ENCODE measurements around the gene CACNA1E.

CACNA1E gene

DNA sequence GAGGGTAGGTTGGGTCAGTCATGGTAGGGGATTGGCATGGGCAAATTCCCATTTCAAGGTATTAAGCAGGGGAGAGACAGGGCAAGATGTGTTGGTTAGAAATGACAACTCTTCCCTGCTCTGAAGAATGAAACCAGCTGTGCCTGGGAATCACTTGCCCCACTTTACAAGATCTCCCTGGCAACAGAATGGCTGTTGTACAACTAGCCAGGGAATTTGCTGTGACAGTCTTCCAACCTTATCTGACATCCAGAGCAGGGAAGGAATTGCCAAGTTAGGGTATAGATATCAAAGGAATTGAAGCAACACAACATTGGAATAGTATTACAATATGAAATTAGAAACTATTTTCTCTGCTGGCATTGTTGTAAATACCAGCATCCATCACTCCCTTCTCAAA, 154.7 kb downstream of the CACNA1E start:
- no peak for DNase-seq (ENCODE audit: low read depth)
- no peak overlapping the region for H3K4me3 ChIP-seq (ENCODE audit: low read length)
- TF ChIP-seq, protein P1, sequence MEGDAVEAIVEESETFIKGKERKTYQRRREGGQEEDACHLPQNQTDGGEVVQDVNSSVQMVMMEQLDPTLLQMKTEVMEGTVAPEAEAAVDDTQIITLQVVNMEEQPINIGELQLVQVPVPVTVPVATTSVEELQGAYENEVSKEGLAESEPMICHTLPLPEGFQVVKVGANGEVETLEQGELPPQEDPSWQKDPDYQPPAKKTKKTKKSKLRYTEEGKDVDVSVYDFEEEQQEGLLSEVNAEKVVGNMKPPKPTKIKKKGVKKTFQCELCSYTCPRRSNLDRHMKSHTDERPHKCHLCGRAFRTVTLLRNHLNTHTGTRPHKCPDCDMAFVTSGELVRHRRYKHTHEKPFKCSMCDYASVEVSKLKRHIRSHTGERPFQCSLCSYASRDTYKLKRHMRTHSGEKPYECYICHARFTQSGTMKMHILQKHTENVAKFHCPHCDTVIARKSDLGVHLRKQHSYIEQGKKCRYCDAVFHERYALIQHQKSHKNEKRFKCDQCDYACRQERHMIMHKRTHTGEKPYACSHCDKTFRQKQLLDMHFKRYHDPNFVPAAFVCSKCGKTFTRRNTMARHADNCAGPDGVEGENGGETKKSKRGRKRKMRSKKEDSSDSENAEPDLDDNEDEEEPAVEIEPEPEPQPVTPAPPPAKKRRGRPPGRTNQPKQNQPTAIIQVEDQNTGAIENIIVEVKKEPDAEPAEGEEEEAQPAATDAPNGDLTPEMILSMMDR (conservative IDR thresholded peaks at IDR 0.05; ENCODE audit: low read depth, low read length): no peak

- no peak overlapping the region for H3K4me3 ChIP-seq (ENCODE audit: low read length)
- DNase-seq (ENCODE audit: low read depth): no peak
- TF ChIP-seq, protein P1 (conservative IDR thresholded peaks at IDR 0.05; ENCODE audit: low read depth, low read length): no peak
Observed at GRCh38 chr1:181640956-181641355, 157.6 kb downstream of the CACNA1E start.

DNA sequence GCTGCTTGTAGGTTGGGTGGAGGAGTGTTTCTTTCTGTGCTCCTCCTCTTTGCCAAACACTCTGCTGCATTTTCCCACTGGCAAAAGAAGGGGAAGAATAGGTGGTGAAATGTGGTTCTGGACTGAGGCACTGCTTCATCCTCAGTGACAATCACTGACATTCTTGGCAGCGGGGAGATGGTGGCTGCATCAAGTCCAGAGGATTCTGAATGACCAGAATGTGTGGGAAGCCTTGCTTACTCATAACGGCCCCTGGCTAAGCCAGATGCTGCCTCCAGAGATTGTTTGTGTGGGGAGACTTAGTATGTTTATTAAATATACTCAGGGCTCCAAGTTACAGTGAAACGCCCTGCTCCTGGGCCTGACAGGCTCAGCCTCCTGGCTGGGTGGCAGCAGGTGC, 160.3 kb downstream of the CACNA1E start:
- H3K4me3 ChIP-seq (ENCODE audit: low read length): no peak overlapping the region
- TF ChIP-seq, protein P1 (conservative IDR thresholded peaks at IDR 0.05; ENCODE audit: low read depth, low read length): no peak
- DNase-seq (ENCODE audit: low read depth): no peak

DNA sequence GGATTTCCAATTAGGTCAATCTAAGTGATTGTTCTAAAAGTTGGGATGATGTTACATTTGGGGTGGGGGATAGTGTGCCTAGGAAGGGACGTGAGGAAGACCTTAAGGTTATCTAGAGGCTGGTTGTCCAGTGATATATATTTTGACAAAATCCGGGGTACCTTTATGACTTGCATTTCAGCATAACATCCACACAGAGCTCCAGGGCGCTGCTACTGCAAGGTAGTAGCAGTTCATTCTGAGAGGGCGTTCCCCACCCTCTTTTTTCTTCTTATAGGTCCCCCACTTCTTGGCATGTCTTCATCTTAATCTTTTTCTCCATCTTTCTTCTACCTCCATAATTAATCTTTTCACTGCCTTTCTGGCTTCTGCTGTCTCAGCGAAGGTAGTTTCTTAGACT, 161.9 kb downstream of the CACNA1E start:
- no peak overlapping the region for H3K4me3 ChIP-seq (ENCODE audit: low read length)
- TF ChIP-seq, protein P1 (conservative IDR thresholded peaks at IDR 0.05; ENCODE audit: low read depth, low read length): no peak
- no peak for DNase-seq (ENCODE audit: low read depth)

DNA sequence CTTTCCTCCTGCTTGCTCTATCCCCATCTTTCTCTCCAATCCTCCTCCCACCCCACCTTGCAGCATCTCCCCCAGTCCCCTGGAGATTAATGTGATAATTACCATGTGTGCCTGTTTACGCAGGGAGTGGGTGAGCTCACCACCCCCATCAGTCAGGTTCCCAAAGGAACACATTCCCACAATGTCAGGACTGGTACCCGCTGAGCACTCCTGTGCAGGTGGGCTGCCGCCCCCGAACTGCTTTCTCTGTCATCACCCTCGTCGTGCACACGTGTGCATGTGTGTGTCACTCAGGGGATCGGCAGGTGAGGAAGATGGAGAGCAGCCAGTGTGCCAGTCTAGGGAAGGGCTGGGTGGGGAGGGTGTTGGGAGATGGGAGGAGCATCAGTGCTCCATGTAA, 163.4 kb downstream of the CACNA1E start:
- H3K4me3 ChIP-seq (ENCODE audit: low read length): no peak overlapping the region
- DNase-seq (ENCODE audit: low read depth): no peak
- TF ChIP-seq, protein P1 (conservative IDR thresholded peaks at IDR 0.05; ENCODE audit: low read depth, low read length): no peak

GRCh38 chr1:181647314-181648035, 164.2 kb downstream of the CACNA1E start:
- no peak overlapping the region for H3K4me3 ChIP-seq (ENCODE audit: low read length)
- no peak for DNase-seq (ENCODE audit: low read depth)
- TF ChIP-seq, protein P1 (conservative IDR thresholded peaks at IDR 0.05; ENCODE audit: low read depth, low read length): no peak

GRCh38 chr1:181651276-181651675, 168.0 kb downstream of the CACNA1E start:
- H3K4me3 ChIP-seq (ENCODE audit: low read length): no peak overlapping the region
- no peak for DNase-seq (ENCODE audit: low read depth)
- TF ChIP-seq, protein P1 (conservative IDR thresholded peaks at IDR 0.05; ENCODE audit: low read depth, low read length): no peak

All from retinal pigment epithelial cell (primary cell).